ENCODE measurements around the gene KLHL41. TPM values are rescaled to one million over a fixed set of nuclear protein-coding genes. Genes with fewer than 3 reads are reported as not detected.

The KLHL41 gene
- polyA plus RNA-seq, 1 donor (not counting 4 experiments of a cell fraction or from before 2014, with no cell fraction given) = 0.24 TPM

- Histone ChIP-seq H2AFZ (ENCODE audit: control insufficient read depth, low read length) (no peak overlapping the region), H3K9ac (ENCODE audit: control insufficient read depth, extremely low read depth, insufficient read depth, low read length) (no peak overlapping the region), H3K4me2 (ENCODE audit: control insufficient read depth, extremely low read depth, insufficient read depth, low read depth, low read length) (no peak overlapping the region), H3K9me3 (ENCODE audit: control insufficient read depth, low read depth, low read length) (no peaks in the 10 kb centered on the region), H3K79me2 (ENCODE audit: control insufficient read depth, insufficient read depth, low read length) (peaks cover 32% of the 10 kb centered on the region), H4K20me1 (ENCODE audit: control insufficient read depth, extremely low read depth, insufficient read depth, low read length) (no peaks in the 10 kb centered on the region), H3K36me3 (ENCODE audit: control insufficient read depth in 2 of 2, extremely low read depth in 1 of 2, insufficient read depth in 2 of 2, low read length in 2 of 2) (no peaks in the 10 kb centered on the region), H3K4me1 (ENCODE audit: control insufficient read depth, extremely low read depth, insufficient read depth, low read length) (peaks cover 12% of the 10 kb centered on the region), H3K27ac (ENCODE audit: control insufficient read depth, insufficient read depth, low read length) (no peak overlapping the region), H3K9me1 (ENCODE audit: control insufficient read depth, extremely low read depth, insufficient read depth, low read length) (no peaks in the 10 kb centered on the region), H3K4me3 (ENCODE audit: control insufficient read depth in 2 of 3, extremely low read depth in 1 of 3, insufficient read depth in 2 of 3, low read depth in 1 of 3, low read length in 3 of 3) (no peak overlapping the region), H3K27me3 (ENCODE audit: control insufficient read depth, extremely low read depth, insufficient read depth, low read length) (no peaks in the 10 kb centered on the region)
- TF ChIP-seq CTCF (optimal IDR thresholded peaks at IDR 0.05 in 1 of 3, IDR thresholded peaks at IDR 0.05 in 1 of 3, conservative IDR thresholded peaks at IDR 0.05 in 1 of 3; ENCODE audit: extremely low read depth in 1 of 3, insufficient read depth in 2 of 3, low read length in 3 of 3) (no peak), EZH2 (IDR thresholded peaks at IDR 0.05; ENCODE audit: low read length) (no peak)
- FAIRE-seq (no peak), DNase-seq (ENCODE audit: low read depth, low spot score) (no peak)
- dilution Hi-C loops (cut with MboI; ENCODE audit: extremely low pct_ligation_motif_present, low sequenced_read_pairs) = no loop called here
These were observed 62.1 kb downstream of the KLHL41 start for GRCh38 chr2:169571571-169571970.

GRCh38 chr2:169572189-169572588, 62.7 kb downstream of the KLHL41 start:
- DNase-seq (ENCODE audit: low read depth, low spot score) (no peak), FAIRE-seq (no peak)
- H4K20me1 ChIP-seq (ENCODE audit: control insufficient read depth, extremely low read depth, insufficient read depth, low read length) = no peaks in the 10 kb centered on the region
- dilution Hi-C loops (cut with MboI; ENCODE audit: extremely low pct_ligation_motif_present, low sequenced_read_pairs) = no loop called here
- no peak overlapping the region for H3K4me3 ChIP-seq (ENCODE audit: control insufficient read depth in 2 of 3, extremely low read depth in 1 of 3, insufficient read depth in 2 of 3, low read depth in 1 of 3, low read length in 3 of 3)
- H3K9me3 ChIP-seq (ENCODE audit: control insufficient read depth, low read depth, low read length) = no peaks in the 10 kb centered on the region
- peaks cover 32% of the 10 kb centered on the region for H3K79me2 ChIP-seq (ENCODE audit: control insufficient read depth, insufficient read depth, low read length)
- no peaks in the 10 kb centered on the region for H3K9me1 ChIP-seq (ENCODE audit: control insufficient read depth, extremely low read depth, insufficient read depth, low read length)
- no peak overlapping the region for H3K27ac ChIP-seq (ENCODE audit: control insufficient read depth, insufficient read depth, low read length)
- no peaks in the 10 kb centered on the region for H3K27me3 ChIP-seq (ENCODE audit: control insufficient read depth, extremely low read depth, insufficient read depth, low read length)
- no peak overlapping the region for H2AFZ ChIP-seq (ENCODE audit: control insufficient read depth, low read length)
- peaks cover 12% of the 10 kb centered on the region for H3K4me1 ChIP-seq (ENCODE audit: control insufficient read depth, extremely low read depth, insufficient read depth, low read length)
- H3K36me3 ChIP-seq (ENCODE audit: control insufficient read depth in 2 of 2, extremely low read depth in 1 of 2, insufficient read depth in 2 of 2, low read length in 2 of 2) = no peaks in the 10 kb centered on the region
- no peak overlapping the region for H3K9ac ChIP-seq (ENCODE audit: control insufficient read depth, extremely low read depth, insufficient read depth, low read length)
- peak overlapping the region; percentile 98 for H3K4me2 ChIP-seq (ENCODE audit: control insufficient read depth, extremely low read depth, insufficient read depth, low read depth, low read length)
- no peak for TF ChIP-seq CTCF (optimal IDR thresholded peaks at IDR 0.05 in 1 of 3, IDR thresholded peaks at IDR 0.05 in 1 of 3, conservative IDR thresholded peaks at IDR 0.05 in 1 of 3; ENCODE audit: extremely low read depth in 1 of 3, insufficient read depth in 2 of 3, low read length in 3 of 3)
- TF ChIP-seq EZH2 (IDR thresholded peaks at IDR 0.05; ENCODE audit: low read length) = no peak
